GM20000 (cell line): ENCODE results near the gene SSR2.
A peak's percentile ranks its signal among the peaks of the same experiment; 100 is the strongest.

ENCODE experiments used
- DNase-seq: peaks from one replicate; pipeline ENCODE4 v3.0.0; 2012; ENCODE audit warnings: low spot score
- CTCF ChIP-seq: IDR thresholded peaks from 2 replicates; pipeline ENCODE4 v1.5.1; 2012; ENCODE audit warnings: mild to moderate bottlenecking, control low read depth; ENCODE audit errors: extremely low read depth, missing control alignments

Gene SSR2

DNA sequence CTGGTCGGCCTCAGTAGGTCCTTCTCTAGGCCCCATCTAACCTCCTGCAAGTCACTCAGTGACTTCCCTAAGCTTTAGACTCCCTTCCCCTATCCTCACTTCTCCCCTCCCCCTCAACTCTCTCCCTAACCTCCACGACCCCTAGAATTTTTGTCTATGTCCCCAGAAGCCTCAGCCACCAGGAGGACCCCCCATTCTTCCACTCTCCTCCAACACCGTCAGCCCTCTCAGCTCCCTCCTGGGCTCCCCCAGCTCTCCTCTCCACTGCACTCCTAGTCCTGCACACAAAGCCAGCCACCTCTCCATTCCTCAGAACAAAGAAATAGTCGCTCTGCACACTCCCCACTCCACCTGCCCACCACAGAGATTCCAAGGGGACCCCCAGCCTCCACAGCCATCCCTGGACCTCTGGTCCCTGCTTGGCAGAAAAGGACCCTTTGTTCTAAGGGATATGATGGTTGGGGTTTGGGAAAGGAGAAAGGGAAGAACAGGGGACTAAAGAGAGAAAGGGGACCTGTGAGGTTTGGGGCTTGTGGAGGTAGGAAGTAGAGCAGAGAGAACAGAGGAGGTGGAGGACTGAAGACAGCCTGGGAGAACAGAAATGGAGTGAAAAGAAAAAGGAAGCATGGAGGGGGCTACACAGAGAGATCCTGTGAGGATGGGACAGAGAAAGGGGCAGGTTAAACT, 45.2 kb downstream of the SSR2 start:
- no peak for TF ChIP-seq CTCF
- no peak for DNase-seq

GRCh38 chr1:155974208-155975115, 46.3 kb downstream of the SSR2 start:
- no peak for DNase-seq

GRCh38 chr1:155973723-155974122, 47.0 kb downstream of the SSR2 start:
- TF ChIP-seq CTCF: no peak
- DNase-seq: no peak

More at GRCh38 chr1:155974208-155975115, 46.3 kb downstream of the SSR2 start:
- no peak for TF ChIP-seq CTCF

- no peak for TF ChIP-seq CTCF
- no peak for DNase-seq
These were observed 48.6 kb downstream of the SSR2 start for GRCh38 chr1:155971910-155972809.

GRCh38 chr1:155970531-155971167, 50.1 kb downstream of the SSR2 start:
- peak; percentile 78 for DNase-seq
- TF ChIP-seq CTCF: no peak

DNA sequence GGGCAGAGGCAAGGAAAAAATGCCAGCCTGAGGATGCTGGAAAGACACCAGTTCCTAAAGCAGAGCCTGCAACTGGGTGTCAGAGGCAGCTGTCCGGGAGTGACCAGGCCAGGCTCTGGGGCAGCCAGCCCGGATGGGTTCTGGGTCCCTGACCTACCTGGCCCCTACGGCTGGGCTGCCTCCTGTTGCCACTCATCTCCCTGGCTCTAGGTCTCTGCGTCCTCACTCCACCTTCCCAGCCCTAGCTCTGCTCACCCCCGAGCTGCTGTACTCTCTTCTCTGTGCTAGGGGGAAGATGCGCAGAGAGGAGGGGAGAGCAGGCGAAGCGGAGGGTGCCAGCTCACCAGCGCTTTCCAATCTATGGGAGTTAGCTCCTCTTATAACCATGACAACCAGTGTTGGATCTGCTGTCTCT, 51.4 kb downstream of the SSR2 start:
- no peak for DNase-seq
- TF ChIP-seq CTCF: no peak
